Suppressor macrophage treated with lipopolysaccharide for 1 hour (primary cell): ENCODE results near the gene LNPEP.

Source experiments
- DNase-seq, 3 donors: peaks; one replicate each; pipeline ENCODE4 v3.0.0-alpha.2; 2020 to 2022

Gene LNPEP

DNA sequence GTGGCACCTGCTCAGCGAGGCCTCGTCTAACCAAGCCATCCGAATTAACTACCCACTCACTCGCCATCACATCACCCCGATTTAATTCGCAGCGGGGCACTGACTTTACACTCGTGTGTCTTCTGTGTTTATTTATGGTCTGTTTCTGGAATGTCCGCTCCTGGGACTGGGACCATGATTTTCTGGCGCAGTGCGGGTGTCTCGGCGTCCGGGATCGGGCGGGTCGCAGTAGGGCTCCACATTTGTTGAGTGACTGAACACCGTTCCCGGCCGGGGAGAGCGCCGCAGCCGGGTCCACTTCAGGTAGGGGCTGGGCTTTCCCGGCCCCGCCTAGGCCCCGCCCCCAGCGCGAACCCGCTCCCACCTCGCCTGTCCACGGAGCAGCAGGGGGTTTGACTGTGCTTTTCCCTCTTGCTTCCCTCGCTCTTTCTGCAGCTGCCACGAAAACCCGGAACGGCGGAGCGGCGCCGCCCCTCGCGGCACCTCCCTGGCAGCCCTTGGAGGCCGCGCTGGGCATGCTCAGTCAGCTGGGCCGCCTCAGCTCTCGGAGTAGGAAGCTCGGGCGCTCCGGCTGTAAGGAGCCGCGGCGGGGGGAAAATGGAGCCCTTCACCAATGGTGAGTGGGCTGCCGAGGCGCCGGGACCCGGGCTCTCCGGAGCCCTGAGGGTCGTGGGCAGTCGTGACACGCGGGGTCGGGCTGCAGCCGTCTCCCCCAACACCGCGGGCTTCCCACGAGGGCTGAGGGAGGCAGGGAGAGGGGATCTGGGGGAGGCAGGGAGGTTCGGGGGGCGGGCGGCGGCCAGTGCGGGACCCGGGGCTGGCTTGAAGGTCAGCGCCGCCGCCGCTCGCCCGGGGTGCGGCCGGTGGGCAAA, at the start of gene LNPEP:
TSS of gene LNPEP (plus strand) at position 522 of the 872 bp plus-strand sequence. CDS start at position 598, 76 bp downstream.
- DNase-seq: peak; percentile 97

DNA sequence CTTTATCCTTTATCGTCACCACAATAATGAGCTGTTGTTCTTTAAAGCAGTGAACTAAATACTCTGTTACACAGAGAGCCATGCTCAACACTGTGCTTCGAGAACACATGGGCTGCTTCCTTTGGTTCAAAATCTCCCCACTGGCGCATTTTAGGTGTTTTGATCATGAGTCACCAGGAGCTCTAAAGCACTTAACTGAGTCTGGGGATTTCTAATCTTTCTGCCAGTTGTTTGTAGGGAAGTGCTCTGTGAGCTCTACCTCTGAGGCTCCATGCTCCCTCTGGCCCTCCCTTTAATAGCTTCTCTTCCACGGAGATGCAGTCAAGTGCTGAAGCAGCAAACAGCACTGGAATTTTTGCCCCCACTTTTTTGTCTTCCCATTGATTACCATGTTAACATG, 42.5 kb upstream of the LNPEP start:
- DNase-seq: peak; percentile 34 to 41 (median 39)

DNA sequence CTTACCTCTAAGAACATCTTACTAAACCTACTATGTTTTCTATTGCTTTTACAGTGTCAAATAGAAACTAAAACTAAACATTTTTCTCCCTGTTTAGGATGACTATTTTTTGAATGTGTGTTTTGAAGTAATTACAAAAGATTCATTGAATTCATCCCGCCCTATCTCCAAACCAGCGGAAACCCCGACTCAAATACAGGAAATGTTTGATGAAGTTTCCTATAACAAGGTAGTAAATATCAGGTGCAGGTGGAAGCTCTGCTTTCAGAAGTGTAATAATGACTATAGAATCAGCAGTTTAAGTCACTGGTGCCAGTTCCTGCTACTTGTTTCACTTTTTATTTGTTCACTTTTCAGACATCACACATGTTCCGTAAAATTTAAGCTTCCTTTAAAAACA, 39.6 kb upstream of the LNPEP start:
- peak in 2 of 3 donors; percentile 47 to 62 for DNase-seq

DNA sequence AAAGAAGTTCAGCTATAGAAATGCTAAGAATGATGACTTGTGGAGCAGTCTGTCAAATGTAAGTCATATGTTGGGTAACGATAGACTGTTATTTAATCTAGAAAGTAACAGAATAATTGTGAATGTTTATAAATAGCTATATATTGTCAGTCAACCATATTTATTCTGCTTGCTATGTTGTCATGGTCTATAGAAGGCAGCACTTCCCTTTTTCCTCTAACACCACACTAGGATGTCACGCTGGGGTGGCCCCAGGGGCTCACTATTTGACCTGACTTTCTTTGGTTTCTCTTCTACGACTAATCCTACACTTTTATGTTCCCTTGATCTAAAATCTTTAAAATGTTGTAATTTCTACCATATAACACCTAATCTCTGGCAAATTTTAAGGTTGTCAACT, 39.1 kb upstream of the LNPEP start:
- DNase-seq: peak; percentile 78 to 88 (median 84)

DNA sequence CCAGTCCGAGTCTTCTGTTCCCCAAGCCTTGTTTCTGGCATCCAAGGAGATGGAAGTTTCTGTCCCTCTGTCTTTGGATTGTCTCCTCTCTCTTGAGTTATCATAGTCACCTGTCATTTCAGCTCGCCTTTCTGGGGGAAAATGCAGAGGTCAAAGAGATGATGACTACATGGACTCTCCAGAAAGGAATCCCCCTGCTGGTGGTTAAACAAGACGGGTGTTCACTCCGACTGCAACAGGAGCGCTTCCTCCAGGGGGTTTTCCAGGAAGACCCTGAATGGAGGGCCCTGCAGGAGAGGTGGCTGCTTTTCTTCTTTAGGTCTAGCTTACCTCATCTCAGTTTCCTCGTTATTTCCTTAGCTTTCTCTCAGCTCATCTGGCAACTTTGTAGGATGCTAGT, 34.5 kb upstream of the LNPEP start:
- DNase-seq: no peak

DNA sequence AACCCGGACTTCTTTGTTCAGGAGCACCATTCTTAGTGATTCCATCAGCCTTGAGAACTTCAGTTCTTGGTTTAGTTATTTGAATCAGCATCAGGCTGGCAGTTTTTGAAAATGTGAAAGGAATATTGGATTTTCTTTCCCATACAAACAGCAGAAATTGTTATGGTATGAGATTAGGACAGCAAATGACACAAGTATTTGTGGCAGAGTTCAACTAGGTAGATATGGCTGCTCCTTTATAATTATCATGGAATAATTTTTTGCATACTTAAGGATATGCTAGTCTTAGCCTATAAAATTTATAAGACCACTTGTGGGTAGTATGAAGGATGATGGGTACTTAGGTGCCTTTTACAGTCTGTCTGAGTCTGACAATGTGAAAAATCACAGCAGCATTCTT, 34.0 kb upstream of the LNPEP start:
- DNase-seq: no peak

DNA sequence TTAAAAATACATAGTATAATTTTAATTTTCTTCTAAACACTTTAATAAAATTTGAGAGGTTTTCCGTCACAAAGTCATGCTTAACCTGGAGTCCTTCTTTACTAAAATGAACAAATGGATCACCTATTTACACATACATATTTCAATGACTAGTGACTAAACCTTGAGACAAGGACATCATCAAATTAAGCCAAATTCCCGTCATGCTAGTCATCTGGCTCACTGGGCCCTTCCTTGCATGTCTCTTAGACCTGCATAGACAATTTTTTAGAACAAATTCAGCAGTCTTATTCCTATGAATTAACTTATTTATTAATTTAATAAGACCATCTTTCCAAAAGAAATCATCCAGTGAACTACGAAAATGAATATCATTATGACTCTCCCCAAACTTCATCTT, 33.0 kb upstream of the LNPEP start:
- DNase-seq: no peak

DNA sequence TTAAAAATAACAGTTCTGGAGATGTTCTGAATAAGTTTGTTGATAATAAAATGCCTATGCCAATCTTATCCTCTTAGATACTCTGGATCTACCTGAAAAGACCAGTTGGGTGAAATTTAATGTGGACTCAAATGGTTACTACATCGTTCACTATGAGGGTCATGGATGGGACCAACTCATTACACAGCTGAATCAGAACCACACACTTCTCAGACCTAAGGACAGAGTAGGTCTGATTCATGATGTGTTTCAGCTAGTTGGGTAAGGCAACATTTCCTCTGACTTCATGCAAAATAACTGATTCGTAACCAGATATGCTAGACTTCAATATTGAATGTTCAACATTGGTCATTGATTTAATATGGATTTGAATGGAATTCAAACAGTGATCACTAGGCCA, 32.6 kb upstream of the LNPEP start:
- DNase-seq: peak in 1 of 3 donors; percentile 33

DNA sequence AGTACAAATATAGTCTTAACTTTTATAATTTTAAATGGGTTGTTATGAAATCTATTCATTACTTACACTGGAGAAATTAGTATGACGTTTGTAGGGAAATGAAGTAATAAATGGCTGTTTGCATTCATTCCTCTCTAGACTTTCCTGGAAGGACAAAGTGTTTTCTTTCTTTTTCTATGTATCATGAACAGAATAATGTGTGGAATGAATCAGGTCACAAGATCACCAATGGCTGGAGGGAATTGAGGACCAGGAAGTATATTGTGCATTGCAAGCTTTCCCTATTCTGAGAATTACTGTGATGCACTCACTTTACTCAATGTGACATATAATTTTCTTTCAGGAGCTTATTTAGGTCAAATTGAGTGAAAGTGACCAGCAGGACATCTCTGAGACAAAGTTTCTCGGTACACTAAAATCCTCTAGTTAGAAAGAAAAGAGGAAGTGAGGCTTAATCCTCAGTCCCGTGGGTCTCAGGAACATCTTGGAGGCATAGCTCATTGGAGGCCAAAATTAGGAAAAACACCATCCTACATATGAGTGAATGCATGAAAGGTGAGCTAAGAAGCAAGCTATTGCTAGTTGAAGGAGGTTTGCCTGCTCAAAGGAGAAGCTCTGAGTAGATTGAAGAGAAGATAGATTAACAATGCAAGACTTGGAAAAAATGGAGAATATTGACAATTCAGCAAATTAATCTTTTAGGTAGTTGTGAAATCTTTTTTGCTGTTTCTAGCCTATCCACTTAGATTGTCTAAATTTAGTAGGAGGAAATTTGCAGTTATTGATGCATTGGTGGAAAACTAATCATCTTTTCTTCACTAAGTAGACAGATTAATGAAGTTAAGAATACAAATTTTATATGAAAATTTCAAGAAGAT, 31.6 kb upstream of the LNPEP start:
- peak in 1 of 3 donors; percentile 45 for DNase-seq

DNA sequence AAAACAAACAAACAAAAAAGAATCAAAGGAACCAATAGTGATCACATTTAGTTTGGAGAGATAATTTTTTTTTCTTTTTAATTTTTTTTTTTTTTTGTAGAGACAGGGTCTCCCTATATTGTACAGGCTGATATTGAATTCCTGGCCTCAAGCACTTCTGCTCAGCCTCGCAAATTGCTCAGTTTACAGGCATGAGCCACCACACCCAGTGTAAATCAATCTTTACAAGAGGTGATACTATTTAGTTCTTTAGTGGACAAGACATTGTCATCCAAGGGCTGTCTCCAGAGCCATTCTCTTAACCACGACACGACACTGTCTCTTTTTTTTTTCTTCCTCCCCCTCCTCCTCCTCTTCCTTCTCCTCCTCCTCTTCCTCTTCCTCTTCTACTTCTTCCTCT, 30.0 kb upstream of the LNPEP start:
- no peak for DNase-seq

DNA sequence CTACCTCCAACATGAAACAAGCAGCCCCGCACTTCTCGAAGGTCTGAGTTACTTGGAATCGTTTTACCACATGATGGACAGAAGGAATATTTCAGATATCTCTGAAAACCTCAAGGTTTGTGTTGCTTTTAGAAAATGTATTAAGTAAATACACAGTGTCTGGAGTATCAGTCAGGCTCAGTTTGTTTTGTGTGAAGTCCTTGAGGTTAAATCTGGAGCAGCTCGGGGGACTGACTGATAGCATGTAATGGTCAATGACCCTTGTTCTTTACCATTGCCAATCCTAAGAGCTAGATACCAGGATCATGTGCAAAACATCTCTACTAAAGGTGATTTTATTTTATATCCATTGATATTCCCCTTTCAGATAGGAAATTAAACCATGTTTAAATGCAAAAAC, 26.9 kb upstream of the LNPEP start:
- no peak for DNase-seq

DNA sequence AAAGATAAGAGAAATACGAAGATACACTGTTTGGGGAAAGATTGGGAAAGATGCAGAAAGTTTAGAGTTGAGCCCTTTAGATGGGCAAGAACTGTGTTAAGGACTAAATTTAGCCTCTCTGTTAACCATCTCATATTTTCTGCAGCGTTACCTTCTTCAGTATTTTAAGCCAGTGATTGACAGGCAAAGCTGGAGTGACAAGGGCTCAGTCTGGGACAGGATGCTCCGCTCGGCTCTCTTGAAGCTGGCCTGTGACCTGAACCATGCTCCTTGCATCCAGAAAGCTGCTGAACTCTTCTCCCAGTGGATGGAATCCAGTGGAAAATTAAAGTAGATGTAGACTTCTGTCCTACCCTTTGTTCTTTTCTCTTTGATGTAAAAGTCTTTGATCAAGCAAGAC, 26.4 kb upstream of the LNPEP start:
- no peak for DNase-seq

DNA sequence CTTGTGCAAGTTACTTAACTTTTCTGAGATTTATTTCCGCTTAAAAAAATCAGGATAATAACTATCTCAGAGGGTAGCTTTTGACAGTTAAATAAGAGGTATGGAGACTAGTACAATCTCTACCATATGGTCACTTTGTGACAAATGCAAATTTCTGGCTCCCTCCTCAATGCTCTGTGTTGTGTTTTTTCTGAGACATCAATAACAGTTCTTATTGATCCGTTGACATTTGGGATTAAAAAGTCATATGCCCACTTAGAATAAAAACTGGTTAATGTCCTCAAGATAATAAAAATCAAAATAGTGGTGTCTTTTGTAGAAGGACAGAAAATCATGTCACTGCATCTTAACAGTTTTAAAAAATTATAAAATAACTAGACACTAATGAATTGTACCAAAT, 24.7 kb upstream of the LNPEP start:
- DNase-seq: no peak

DNA sequence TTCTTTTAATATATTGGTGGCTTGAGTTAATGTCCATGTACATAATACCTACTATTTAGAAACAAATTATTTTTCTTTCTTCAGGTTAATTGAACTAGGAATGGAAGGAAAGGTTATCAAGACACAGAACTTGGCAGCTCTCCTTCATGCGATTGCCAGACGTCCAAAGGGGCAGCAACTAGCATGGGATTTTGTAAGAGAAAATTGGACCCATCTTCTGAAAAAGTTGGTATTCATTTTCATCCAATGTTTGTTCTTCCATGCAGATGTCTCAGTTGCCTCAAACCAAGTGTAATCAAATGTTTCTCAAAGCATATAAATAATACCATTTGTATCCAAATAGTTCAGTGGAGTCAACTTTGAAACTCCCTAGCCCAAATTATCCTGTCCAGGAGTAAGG, 22.6 kb upstream of the LNPEP start:
- DNase-seq: no peak

DNA sequence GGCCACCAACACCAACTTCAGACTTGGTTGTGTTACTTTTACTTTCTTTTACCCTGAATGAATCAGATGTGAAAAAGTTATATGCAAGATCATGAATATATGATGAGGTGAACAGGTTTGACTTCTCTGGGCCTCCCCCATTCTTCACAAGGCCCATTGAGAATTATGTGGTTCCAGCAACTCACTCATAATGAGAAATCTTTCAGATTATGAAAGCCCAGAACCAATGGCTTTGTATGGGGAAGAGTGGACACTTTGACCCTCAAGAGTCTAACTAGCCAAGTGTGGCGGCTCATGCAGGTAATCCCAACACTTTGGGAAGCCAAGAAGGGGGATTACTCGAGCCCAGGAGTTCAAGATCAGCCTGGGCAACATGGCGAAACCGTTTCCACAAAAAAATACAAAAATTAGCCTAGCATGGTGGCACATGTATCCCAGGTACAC, 16.1 kb upstream of the LNPEP start:
- no peak for DNase-seq

DNA sequence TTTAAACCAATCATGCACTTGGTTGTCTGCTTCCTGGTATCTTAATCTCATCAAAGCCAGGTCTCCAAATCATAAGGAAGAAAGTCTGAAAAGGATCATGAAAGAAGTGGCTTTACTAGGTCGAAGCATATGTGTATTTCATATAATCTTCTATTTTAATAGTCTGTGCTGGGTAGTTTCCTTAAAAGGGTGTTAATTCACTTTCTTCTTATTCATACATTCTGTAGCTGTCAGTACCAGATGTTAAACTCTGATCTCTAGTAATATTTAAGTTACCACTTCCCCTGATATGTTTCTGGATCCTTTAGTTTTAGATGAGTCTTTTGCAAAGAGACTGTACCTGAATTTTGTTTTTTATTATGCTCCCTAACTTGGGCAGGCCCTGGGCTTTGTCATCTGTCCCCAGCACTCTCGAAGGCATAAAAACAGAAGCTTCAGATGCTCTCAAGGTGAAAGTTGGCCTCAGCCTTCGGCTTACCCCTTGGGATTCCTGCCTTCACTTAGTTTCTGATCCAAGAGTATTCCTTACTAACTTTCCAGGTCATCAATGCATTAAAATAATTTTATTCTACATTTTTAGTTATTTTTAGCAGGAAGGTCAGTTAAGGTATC, 15.0 kb upstream of the LNPEP start:
- no peak for DNase-seq

DNA sequence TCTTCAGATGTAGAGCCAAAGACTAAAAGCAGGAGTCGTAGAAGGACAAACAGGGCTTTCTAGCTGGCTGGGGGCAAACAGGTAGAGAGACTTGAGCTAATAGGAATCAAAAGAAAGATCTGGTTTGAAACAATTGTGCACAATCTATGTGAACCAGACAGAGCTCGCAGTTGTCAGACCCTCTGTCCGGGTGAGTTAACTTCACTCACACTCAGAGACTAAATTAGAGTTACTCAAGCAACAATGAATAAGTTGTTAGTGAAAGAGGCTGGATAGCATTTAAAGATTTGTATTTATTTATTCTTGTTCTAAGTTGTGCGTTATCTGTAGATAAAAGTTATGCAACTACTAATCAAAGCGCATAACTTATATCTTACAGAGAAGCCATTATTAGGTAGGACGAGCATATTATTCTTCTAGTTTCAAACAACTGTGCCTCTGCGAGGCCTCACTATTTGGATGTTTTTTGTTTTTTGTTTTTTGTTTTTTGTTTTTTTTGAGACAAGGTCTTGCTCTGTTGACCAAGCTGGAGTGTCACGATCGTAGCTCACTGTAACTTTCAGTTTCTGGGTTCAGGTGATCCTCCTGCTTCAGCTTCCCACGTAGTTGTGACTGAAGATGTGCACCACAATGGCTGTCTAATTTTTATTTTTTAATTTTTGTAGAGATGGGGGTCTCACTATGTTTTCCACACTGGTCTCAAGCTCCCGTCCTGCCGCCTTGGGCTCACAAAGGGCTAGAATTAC, 13.2 kb upstream of the LNPEP start:
- DNase-seq: no peak

DNA sequence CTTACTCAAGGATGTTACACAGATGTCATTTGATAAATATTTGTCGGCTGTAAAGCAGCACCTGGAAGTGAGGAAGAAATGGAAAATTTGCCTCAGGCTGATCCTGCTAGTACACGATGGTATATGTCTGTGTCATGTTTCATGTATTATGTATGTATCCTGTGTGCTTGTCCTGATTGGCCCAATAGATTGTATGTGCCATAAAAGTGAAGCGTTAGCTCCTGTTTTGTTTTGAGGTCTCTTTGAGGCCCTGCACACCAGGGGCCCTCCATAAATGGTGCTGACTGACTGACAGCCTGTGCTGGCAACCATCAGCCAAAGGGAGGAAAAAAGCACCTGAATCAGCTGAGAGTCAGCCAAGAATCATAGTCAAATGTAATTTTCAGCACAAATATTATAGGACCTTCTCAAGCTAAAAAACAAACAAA, 11.8 kb upstream of the LNPEP start:
- DNase-seq: no peak

DNA sequence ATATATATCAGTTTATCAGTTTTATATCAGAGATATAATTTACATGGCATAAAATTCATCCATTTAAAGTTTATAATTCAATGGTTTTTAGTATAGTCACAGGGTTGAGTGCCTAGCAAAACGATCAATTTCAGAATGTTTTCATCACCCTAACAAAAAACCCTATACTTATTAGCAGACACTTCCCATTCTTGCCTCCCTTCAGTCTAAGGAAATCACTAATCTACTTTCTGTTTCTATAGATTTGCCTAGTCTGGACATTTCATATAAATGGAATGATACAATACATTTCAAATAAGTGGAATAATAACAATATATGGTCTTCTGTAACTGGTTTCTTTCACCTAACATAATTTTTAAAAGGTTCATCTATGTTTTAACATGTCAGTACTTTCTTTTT, 9.6 kb upstream of the LNPEP start:
- DNase-seq: peak; percentile 32 to 56 (median 47)

DNA sequence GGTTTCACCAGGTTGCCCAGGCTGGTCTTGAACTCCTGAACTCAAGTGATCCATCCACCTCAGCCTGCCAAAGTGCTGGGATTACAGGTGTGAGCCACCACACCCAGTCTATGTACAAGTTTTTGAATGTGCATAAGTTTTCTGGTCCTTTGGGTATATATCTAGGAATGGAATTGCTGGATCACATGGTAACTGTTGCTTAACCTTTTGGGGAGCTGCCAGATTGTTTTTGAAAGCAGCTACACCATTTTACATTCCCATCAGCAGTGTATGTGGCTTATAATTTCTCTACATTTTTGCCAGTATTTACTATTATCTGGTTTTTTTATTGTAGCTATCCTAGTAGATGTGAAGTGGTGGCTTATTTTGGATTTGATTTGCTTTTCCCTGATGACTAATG, 8.9 kb upstream of the LNPEP start:
- DNase-seq: no peak

DNA sequence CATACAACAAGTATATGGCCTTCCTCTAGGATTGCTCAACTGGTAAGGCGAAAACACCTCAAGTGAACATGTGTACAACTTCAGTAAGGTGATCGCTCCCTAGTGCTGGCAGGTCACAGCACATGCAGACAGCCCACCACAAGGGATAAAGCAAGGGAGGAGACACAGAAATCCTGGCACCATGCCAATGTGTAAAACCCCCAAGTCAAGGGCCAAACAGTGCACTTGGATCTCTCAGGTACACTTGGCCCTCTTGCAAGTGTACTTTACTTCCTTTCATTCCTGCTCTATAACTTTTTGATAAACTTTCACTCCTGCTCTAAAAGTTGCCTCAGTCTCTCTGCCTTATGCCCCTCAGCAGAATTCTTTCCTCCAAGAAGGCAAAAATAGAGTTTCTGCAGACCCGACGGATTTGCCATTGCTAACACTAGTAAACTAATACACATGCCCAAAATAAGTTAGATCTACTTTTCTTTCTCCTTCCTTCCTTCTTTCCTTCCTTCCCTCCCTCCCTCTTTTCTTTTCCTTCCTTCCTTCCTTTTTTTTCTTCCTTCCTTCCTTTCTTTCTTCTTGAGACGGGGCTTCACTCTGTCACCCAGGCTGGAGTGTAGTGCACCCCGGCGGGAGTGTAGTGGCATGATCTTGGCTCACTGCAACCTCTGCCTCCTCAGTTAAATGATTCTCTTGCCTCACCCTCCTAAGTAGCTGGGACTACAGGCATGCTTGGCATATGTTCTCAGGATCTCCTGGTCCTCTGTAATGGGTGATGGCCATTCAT, 6.8 kb upstream of the LNPEP start:
- no peak for DNase-seq

DNA sequence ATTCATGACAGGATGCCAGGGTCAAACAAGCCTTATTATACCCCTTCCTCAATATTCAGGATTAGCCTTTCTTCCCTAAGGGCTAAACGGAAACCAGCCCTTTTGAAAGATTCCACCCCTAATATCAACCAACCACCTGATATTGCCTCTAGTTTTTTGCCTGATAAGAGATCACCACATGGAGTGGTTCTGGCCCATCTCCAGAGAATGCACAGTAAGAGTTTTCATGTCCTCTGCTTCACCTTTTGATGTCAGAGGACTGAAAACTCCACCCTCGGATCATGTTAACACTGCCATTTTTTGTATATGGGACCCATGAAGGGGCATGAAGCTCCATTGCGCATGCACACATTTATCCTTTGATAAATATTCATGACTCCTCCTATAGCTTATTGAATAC, 5.8 kb upstream of the LNPEP start:
- DNase-seq: no peak
